Measurements from ENCODE around the gene CEACAM3.

The CEACAM3 gene

DNA sequence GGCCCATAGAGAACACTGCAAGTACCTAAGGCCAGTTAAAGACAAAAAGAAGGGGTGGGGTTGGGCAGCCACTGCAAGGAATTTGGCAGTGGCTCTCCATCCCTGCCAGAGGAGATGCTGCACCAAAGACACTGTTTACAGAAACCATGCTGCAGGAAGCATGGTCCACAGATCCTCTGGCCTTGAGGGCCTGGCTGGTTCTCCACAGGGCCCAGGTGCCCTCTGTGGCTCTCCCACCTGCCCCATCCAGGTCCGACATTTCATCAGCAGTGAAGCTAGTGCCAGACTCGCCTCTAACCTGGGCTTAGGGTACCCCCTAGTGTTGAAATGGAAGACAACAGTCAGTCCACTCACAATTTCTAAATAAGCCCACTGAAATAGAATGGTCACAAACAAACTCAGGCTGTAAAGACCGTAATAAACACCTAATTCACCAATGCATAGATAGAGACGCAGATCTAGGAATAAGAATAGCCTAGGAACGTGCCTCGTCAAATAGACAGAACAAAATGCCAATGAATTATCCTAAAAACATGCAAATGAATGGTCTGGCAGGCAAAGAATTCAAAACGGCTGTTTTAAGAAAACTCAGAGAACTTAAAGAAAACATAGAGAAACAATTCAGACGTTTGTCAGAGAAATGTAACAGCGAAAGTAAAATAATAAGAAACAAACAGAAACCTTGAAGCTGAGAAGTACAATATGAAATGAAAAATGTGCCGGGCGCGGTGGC lies 24.8 kb downstream of the CEACAM3 start:
- in situ Hi-C loops (cut with MboI; ENCODE audit: low pct_unique_long_range_greater_than_20kb, low sequenced_read_pairs): no loop called here
- DNase-seq: peak; percentile 79

- in situ Hi-C loops (cut with MboI; ENCODE audit: low pct_unique_long_range_greater_than_20kb, low sequenced_read_pairs): no loop called here
- no peak for DNase-seq
Measured at GRCh38 chr19:41837981-41838708, 41.8 kb downstream of the CEACAM3 start.

GRCh38 chr19:41839211-41839610 lies 42.8 kb downstream of the CEACAM3 start:
- in situ Hi-C loops (cut with MboI; ENCODE audit: low pct_unique_long_range_greater_than_20kb, low sequenced_read_pairs): no loop called here
- no peak for DNase-seq

- in situ Hi-C loops (cut with MboI; ENCODE audit: low pct_unique_long_range_greater_than_20kb, low sequenced_read_pairs): no loop called here
- no peak for DNase-seq
Measured at GRCh38 chr19:41843371-41843770, 47.0 kb downstream of the CEACAM3 start.

GRCh38 chr19:41844601-41845000 lies 48.2 kb downstream of the CEACAM3 start, which contains the start of gene LYPD4:
Gene LYPD4, minus strand, starts transcription at chr19:41844683. Its CDS starts 5,398 bp downstream, at chr19:41839285.
- no peak for DNase-seq
- in situ Hi-C loops (cut with MboI; ENCODE audit: low pct_unique_long_range_greater_than_20kb, low sequenced_read_pairs): no loop called here

DNA sequence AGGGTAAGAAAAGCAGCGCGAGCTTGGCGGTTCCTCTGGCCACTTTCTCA lies 48.4 kb downstream of the CEACAM3 start, which contains the start of gene DMRTC2:
DMRTC2 (plus strand) TSS at position 42 of the 50 bp plus-strand sequence. CDS start 2,387 bp downstream, outside the sequence.
- in situ Hi-C loops (cut with MboI; ENCODE audit: low pct_unique_long_range_greater_than_20kb, low sequenced_read_pairs): no loop called here
- no peak for DNase-seq

DNA sequence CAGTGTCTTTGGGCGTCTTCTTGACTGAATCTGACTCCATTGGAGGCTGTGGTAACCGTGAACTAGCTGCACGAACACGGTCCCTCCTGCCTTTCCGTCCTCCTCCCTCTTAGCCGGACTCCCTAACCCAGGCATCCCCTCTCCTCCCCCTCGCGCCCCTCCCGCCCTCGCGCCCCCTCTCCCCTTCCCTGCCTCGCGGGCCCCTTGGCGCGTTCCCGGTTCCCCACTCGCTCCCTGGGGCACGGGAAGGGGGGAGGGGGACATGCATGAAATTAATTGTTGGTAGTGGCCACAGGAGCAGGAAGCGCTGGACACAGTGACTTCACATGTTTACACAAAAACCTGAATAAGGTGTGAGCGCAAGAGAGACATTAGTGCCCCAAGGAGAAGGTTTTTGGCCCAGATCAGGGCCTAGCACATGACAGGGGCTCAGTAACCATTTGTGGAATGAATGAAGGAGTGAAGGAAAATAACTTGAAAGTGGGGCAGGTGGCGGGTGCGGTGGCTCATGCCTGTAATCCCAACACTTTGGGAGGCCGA lies 48.7 kb downstream of the CEACAM3 start:
- in situ Hi-C loops (cut with MboI; ENCODE audit: low pct_unique_long_range_greater_than_20kb, low sequenced_read_pairs): no loop called here
- no peak for DNase-seq

- in situ Hi-C loops (cut with MboI; ENCODE audit: low pct_unique_long_range_greater_than_20kb, low sequenced_read_pairs): no loop called here
- DNase-seq: no peak
Measured at GRCh38 chr19:41847351-41848105, 51.1 kb downstream of the CEACAM3 start.

DNA sequence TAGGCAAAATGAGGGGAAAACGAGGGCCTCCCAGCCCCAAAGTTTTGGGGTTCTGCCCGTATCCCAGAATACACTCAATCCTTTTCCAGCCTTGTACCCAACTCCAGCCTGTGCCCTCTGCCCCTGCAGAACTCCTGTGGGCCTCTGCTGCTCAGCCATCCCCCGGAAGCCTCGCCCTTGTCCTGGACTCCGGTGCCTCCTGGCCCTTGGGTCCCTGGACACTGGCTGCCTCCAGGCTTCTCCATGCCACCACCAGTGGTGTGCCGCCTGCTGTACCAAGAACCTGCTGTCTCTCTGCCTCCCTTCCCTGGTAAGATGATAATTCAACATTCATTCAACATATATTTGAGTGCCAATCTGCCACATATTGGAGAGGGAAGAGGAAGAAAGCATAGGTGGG lies 52.3 kb downstream of the CEACAM3 start:
- in situ Hi-C loops (cut with MboI; ENCODE audit: low pct_unique_long_range_greater_than_20kb, low sequenced_read_pairs): no loop called here
- no peak for DNase-seq

DNA sequence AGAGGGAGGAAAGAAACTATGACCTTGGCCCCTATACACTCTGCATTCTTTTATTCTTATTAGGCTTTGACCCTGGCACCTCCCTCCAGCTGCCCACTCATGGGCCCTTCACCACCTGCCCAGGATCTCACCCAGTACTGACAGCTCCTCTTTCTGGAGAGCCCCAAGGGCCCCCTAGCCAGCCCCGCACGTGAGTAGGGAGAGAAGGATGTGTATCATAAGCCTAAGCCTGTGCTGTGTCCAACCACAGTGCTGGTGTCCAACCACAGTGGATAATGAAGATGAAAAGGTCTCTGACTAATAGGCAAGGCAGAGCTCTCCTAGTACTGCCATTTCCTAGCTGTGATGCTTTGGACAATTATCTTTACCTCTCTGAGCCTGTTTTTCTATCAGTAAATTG lies 52.7 kb downstream of the CEACAM3 start:
- DNase-seq: no peak
- in situ Hi-C loops (cut with MboI; ENCODE audit: low pct_unique_long_range_greater_than_20kb, low sequenced_read_pairs): no loop called here

DNA sequence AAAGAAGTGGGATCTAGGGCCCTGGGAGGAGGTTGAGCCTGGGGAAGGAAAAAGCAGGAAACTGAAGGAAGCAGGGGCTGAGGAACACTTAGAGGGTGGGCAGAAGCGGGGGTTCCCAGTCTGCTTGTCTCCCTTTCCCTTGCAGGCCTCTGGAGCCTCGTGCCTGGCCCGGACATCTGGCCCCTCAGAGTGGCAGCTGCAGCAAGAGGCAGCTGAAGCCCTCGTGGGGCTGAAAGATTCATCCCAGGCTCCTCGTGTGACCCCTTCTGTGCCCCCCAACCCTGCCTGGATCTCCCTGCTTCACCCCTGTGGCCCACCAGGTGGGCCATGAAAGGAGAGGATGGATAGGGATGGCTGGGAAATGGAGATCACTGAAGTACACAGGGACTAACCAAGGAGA lies 54.0 kb downstream of the CEACAM3 start:
- no peak for DNase-seq
- in situ Hi-C loops (cut with MboI; ENCODE audit: low pct_unique_long_range_greater_than_20kb, low sequenced_read_pairs): no loop called here

- DNase-seq: no peak
Measured at GRCh38 chr19:41851456-41851855, 55.1 kb downstream of the CEACAM3 start.

GRCh38 chr19:41853344-41853743 lies 57.0 kb downstream of the CEACAM3 start:
- no peak for DNase-seq
- in situ Hi-C loops (cut with MboI; ENCODE audit: low pct_unique_long_range_greater_than_20kb, low sequenced_read_pairs): no loop called here

More at GRCh38 chr19:41851456-41851855, 55.1 kb downstream of the CEACAM3 start:
- in situ Hi-C loops (cut with MboI; ENCODE audit: low pct_unique_long_range_greater_than_20kb, low sequenced_read_pairs): no loop called here

DNA sequence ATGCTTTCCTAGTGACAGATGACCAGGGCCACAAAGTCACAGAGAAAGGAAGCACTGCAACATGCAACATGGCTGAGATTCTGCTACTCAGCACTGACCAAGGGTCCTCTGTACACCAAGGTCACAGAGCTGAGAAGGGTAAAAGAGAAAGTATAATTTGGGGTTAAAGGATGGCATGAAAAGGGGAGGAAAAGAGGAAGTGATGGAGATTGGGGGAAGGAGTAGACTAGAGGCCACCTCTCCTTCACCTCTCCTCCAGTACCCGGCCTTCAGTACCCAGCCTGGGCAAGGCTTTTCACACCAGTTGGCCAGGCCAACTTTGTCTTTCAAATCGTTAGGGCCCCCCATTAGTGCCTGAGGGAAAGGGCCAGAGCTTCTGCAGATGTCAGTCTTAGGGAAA lies 57.4 kb downstream of the CEACAM3 start:
- in situ Hi-C loops (cut with MboI; ENCODE audit: low pct_unique_long_range_greater_than_20kb, low sequenced_read_pairs): no loop called here
- no peak for DNase-seq

- in situ Hi-C loops (cut with MboI; ENCODE audit: low pct_unique_long_range_greater_than_20kb, low sequenced_read_pairs): no loop called here
- no peak for DNase-seq
Measured at GRCh38 chr19:41859213-41859617, 62.8 kb downstream of the CEACAM3 start.

- DNase-seq: peak; percentile 100
- in situ Hi-C loops (cut with MboI; ENCODE audit: low pct_unique_long_range_greater_than_20kb, low sequenced_read_pairs): no loop called here
Measured at GRCh38 chr19:41859618-41860418, 63.4 kb downstream of the CEACAM3 start, which contains the start of gene RPS19. Gene RPS19, plus strand, starts transcription at chr19:41860255. Its CDS starts 520 bp downstream, at chr19:41860775.

DNA sequence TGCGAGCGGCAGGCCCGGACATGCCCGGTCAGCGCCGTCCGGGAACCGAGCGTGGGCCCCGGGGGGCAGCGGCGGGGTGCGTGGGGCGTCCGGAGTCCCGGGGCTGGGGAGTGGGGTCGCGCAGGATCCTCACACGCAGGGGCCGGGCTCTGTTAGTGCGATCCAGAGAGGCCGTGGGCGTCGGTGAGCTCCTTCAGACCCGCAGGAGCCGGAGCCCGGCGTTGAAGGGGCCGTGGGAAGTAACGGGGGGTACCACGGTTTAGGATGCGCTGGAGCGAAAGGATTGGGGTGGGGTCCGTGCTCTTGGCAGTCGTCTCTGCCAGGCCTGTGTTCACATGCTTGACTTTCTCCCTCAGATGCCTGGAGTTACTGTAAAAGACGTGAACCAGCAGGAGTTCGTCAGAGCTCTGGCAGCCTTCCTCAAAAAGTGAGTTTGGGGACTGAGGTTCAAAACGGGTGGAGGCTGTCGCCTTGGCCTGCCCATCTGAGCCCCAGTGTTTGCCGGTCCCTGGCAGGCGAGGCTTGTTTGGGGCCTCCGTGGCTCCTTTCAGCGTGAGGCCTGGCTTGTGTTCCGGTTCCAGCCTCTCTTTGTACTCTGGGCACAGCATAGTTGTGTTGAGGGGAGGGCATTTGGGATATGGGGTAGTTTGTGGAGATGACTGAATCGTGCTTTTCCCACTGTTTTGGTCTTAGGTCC lies 64.2 kb downstream of the CEACAM3 start:
- DNase-seq: peak; percentile 33
- in situ Hi-C loops (cut with MboI; ENCODE audit: low pct_unique_long_range_greater_than_20kb, low sequenced_read_pairs): no loop called here

Data from KBM-7 (cell line).